Psoas muscle (tissue), 8 donors: ENCODE measurements around the gene TMEM86B. TPM values are rescaled to one million over a fixed set of nuclear protein-coding genes. Genes with fewer than 3 reads are reported as not detected.

ENCODE experiments used
- ATAC-seq, 4 donors: fragments of 200-7000 bp; cut with Tn5 transposase; one replicate each; pipeline ENCODE4 v1.9.1; 2020; ENCODE audit warnings: moderate library complexity in 3 of 4, mild to moderate bottlenecking in 2 of 4
- DNase-seq, 2 donors: peaks; one replicate each; pipeline ENCODE4 v3.0.0-alpha.2; 2020
- H3K27ac ChIP-seq: fragments of 200-600 bp; one replicate; pipeline ENCODE4 v1.8.0; 2022
- H3K27me3 ChIP-seq, 3 donors: fragments of 200-600 bp in 1 of 3; one replicate each; pipeline versions ENCODE4 v1.6.1 to v1.8.0; 2013 to 2022; ENCODE audit warnings: low read length in 2 of 3, mild to moderate bottlenecking in 2 of 3, moderate library complexity in 1 of 3; ENCODE audit not compliant: insufficient read depth in 3 of 3
- H3K36me3 ChIP-seq, 2 donors: fragments of 200-600 bp in 1 of 2; one replicate each; pipeline versions ENCODE4 v1.6.1 to v1.8.0; 2013 to 2022; ENCODE audit warnings: low read depth in 1 of 2, mild to moderate bottlenecking in 1 of 2, moderate library complexity in 1 of 2; ENCODE audit not compliant: insufficient read depth in 1 of 2
- H3K4me1 ChIP-seq: fragments of 200-600 bp; one replicate; pipeline ENCODE4 v1.8.0; 2022
- H3K4me3 ChIP-seq: fragments of 200-600 bp; one replicate; pipeline ENCODE4 v1.8.0; 2022; ENCODE audit warnings: mild to moderate bottlenecking
- H3K9me3 ChIP-seq: fragments of 200-600 bp; one replicate; pipeline ENCODE4 v1.8.0; 2022
- WGBS, 3 donors: extraction: QIAGEN DNeasy Blood & Tissue Kit; methylation state at CpG; one replicate each; pipeline versions ENCODE4 v1.1.6 to v1.1.7; 2013; 5-methylcytosine and 5-hydroxymethylcytosine counted together
- intact Hi-C, 2 donors: fragments of 100-400 bp; cut with DNase I; formaldehyde crosslinking; loops; one replicate each; pipeline versions ENCODE4 v1.11.0 to v1.14.2; 2022
- polyA plus RNA-seq, 3 donors: library from polyadenylated mRNA; stranded (reverse); fragments of 200-250 nt; gene quantifications; one replicate each; pipeline ENCODE4 v1.2.3, GENCODE V29; 2013
- total RNA-seq, 4 donors: library from RNA; stranded (reverse); fragmentation: NEBNext Ultra II Directional in 2 of 4; extraction: Animal tissue kit (Norgen Biotek cat#: 25700) in 2 of 4; gene quantifications; one replicate each; pipeline versions ENCODE4 v1.2.1 to v1.2.4, GENCODE V29; 2021 to 2023
- TF ChIP-seq, protein P1 (sequence below): fragments of 200-600 bp; IDR thresholded peaks from one replicate; pipeline ENCODE4 v1.8.0; 2022; ENCODE audit warnings: antibody characterized with exemption
- donor health status: healthy with polysubstance abuse.
- donor health status: DM: no; HTN: no; CAD: no; lungs with moderate emphysema.
- donor health status: Bipolar disorder and iron deficiency.
- donor health status: healthy.
- donor health status: DM: yes; HTN: yes; CAD: no.
- donor health status: DM: no; HTN: no; CAD: no.
- donor health status: DM: no; HTN: no; CAD: no.
- donor health status: DM: yes; HTN: yes; CAD: no.

TMEM86B gene
- total and polyA plus RNA-seq, 7 donors = 0.68 to 2.4 (median 2.1) TPM

DNA sequence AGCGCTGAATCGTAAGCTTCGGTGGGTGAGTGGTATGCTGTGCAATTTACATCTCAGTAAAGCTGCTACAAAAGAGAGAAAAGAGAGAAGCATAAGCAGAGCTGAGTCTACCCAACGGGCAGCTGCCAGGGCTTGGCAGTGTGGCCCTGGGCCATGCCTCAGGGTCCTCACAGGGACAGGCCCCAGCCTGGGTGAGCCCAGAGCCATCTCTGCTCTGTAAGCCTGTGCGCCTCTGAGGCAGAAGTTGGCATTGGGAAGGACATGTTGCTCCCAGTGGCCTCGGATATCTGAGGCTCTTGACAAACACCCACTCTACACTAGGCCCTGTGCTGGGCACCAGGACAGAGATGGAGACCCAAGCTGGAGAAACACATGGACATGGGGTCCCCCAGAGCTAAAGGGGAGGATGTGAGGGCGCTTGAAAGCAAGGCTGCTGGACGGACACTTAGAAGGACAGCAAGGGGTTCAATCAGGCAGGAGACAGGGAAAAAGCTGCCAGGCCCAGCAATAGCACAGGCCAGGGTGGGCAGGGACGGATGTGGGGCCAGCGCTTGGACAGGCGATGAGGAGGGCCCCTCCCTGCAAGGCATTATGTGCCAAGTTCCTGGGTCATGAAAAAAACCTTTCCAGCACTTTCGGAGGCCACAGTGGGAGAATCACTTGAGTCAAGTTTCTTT is 15.6 kb upstream of the TMEM86B start:
- DNase-seq = peak in 1 of 2 donors; percentile 15
- WGBS, 3 donors = 79 to 81% (median 80%) methylated on average over 12 of the region's 12 CpGs
- ATAC-seq = no peak

DNA sequence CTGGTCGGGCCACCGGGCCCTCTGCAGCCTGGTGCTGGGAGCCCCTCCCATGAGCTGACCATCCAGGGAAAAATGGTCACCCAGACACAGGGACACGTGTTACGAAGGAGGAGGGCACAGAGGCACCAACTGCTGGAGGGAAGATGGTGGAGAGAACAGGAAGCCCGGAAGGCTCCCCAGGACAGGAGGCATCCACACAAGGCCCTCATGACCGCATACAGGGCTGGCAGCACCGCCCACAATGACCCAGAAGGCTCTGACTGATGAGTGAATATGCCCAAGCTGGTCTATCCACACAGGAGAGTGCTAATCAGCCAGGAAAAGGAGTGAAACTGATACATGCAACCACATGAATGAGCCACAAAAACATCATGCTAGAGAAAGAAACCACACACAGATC is 14.0 kb upstream of the TMEM86B start:
- intact Hi-C loops = no loop called here
- TF ChIP-seq, protein P1, sequence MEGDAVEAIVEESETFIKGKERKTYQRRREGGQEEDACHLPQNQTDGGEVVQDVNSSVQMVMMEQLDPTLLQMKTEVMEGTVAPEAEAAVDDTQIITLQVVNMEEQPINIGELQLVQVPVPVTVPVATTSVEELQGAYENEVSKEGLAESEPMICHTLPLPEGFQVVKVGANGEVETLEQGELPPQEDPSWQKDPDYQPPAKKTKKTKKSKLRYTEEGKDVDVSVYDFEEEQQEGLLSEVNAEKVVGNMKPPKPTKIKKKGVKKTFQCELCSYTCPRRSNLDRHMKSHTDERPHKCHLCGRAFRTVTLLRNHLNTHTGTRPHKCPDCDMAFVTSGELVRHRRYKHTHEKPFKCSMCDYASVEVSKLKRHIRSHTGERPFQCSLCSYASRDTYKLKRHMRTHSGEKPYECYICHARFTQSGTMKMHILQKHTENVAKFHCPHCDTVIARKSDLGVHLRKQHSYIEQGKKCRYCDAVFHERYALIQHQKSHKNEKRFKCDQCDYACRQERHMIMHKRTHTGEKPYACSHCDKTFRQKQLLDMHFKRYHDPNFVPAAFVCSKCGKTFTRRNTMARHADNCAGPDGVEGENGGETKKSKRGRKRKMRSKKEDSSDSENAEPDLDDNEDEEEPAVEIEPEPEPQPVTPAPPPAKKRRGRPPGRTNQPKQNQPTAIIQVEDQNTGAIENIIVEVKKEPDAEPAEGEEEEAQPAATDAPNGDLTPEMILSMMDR = no peak
- Histone ChIP-seq H3K27ac (no peak overlapping the region), H3K9me3 (no peaks in the 10 kb centered on the region), H3K36me3 (peaks cover 11 to 94% of the 10 kb centered on the region in 2 donors), H3K27me3 (no peaks in the 10 kb centered on the region), H3K4me1 (no peaks in the 10 kb centered on the region), H3K4me3 (no peak overlapping the region)
- WGBS, 3 donors = 65 to 74% (median 68%) methylated on average over 7 of the region's 7 CpGs
- ATAC-seq (no peak), DNase-seq (no peak)

More for the DNA sequence above, 15.6 kb upstream of the TMEM86B start:
- no peak overlapping the region for H3K27ac ChIP-seq
- TF ChIP-seq, protein P1 = no peak
- no peaks in the 10 kb centered on the region for H3K9me3 ChIP-seq
- no peaks in the 10 kb centered on the region for H3K4me1 ChIP-seq
- intact Hi-C loops = no loop called here
- H3K4me3 ChIP-seq = no peak overlapping the region
- peaks cover 5 to 78% of the 10 kb centered on the region in 2 donors for H3K36me3 ChIP-seq
- H3K27me3 ChIP-seq = no peaks in the 10 kb centered on the region

DNA sequence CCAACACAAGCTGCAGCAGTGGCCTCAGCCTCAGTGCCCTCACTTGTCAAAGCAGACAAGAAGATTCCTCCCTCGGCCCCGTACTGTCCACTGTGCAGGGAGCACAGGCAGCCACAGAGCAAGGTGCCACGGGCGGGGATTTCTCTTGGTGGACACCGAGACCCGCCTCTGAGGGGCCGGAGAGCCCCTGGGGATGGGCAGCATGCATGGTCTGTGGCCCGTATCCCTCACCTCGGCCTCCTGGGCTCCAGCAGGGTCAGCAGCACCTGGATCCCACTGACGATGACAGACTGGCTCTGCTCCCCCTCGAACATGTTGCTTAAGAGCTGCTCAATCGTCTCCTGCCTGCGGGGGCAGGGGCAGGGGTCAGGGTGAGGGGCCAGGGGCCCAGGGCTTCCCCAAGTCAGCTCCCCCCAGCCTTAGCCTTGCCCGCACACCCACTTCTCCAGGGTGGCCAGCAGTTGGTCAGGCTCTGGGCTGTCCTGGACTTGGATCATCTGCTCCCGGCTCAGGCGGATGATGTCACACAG is 13.4 kb upstream of the TMEM86B start:
- peaks cover 11 to 97% of the 10 kb centered on the region in 2 donors for H3K36me3 ChIP-seq
- intact Hi-C loops = no loop called here
- 89 to 93% (median 92%) methylated on average over 14 to 16 of the region's 16 CpGs for WGBS, 3 donors

DNA sequence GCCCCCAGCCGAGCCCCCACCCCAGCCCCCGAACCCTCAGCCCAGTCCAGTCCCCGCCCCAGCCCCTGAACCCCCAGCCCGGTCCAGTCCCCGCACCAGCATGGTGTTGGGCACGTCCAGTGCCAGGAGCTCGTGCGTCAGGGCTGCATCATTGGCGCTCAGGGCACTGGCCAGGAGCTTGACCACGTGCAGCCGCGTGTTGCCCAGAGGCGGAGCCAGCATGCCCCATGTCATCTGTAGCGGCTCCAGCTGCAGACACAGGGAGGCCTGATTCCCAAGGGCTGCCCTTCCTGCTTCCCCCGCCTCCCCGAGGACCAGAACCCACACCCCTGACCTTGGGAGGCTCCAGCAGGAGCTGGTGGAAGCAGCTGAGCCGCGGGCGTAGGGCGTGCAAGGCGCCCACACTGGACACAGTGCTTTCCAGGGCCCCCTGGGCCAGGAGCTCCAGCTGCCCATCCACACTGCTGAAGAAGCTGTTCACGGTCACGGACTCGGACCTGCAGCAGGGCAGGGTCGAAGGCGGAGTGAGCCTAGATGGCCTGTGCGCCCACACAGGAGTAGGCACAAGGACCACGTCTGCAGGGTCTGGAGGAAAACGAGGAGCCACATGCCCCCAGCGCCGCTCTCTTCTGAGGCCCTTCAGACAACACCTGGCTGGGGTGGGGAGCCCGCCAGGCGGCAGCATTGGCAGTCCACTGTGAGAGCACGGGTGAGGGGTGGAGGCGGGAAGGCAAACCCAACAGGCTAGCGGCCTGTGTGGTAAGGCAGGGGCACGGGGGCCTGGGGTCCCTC is 12.8 kb upstream of the TMEM86B start:
- Histone ChIP-seq H3K4me1 (no peaks in the 10 kb centered on the region), H3K27ac (no peak overlapping the region), H3K36me3 (peaks cover 16 to 97% of the 10 kb centered on the region in 2 donors), H3K27me3 (no peaks in the 10 kb centered on the region), H3K9me3 (no peaks in the 10 kb centered on the region), H3K4me3 (no peak overlapping the region)
- DNase-seq (peak in 1 of 2 donors; percentile 38), ATAC-seq (no peak)
- TF ChIP-seq, protein P1 = no peak
- WGBS, 3 donors = 86 to 91% (median 90%) methylated on average over 34 to 37 of the region's 37 CpGs
- intact Hi-C loops = no loop called here

More for the DNA sequence above, 13.4 kb upstream of the TMEM86B start:
- ATAC-seq (no peak), DNase-seq (no peak)
- H3K9me3 ChIP-seq = no peaks in the 10 kb centered on the region
- no peaks in the 10 kb centered on the region for H3K27me3 ChIP-seq
- no peaks in the 10 kb centered on the region for H3K4me1 ChIP-seq
- no peak overlapping the region for H3K4me3 ChIP-seq
- TF ChIP-seq, protein P1 = no peak
- no peak overlapping the region for H3K27ac ChIP-seq
